K562 (cell line): ENCODE data around the gene WNT2. TPM values are rescaled to one million over a fixed set of nuclear protein-coding genes. Genes with fewer than 3 reads are reported as not detected.

Experiments
- ATAC-seq: fragments of 200-7000 bp; cut with Tn5 transposase; 3 replicates; pipeline ENCODE4 v1.9.1; 2020; ENCODE audit warnings: moderate library complexity
- BruUV-seq: library from RNA; stranded (reverse); fragments of 400-500 nt; replicated peaks from 2 replicates; lab custom pipeline; 2021; lab: Mats Ljungman, UMichigan
- CTCF ChIA-PET: fragments of 300-600 bp; formaldehyde crosslinking; extraction: SDS; loops from one replicate; lab custom pipeline; 2021; ENCODE audit warnings: low intra/inter-chr PET ratio; lab: Yijun Ruan, JAX
- POLR2A ChIA-PET: fragments of 300-600, 350-650 bp; sonication (Branson Sonifier 250); formaldehyde crosslinking; extraction: SDS; loops from one replicate; lab custom pipeline; 2021; ENCODE audit warnings: antibody characterized with exemption, inconsistent platforms; lab: Yijun Ruan, JAX
- DNase-seq, 4 experiments: peaks; one replicate each; pipeline versions ENCODE4 v3.0.0 to v3.0.0-alpha.2; 2011 to 2018; ENCODE audit warnings: low spot score in 3 of 4, mixed read lengths in 3 of 4; ENCODE audit errors: extremely low read depth in 1 of 4
- FAIRE-seq: peaks from 2 replicates; lab custom pipeline; 2011; peaks lifted over from hg19 to GRCh38; lab: Jason Lieb, UNC
- H2AFZ ChIP-seq: 2 replicates; pipeline ENCODE4 v1.6.0; 2011; ENCODE audit warnings: low read depth, low read length, control low read depth, inconsistent platforms
- H3K27ac ChIP-seq: fragments of 200-600 bp; 3 replicates; pipeline ENCODE4 v1.8.0; 2011; ENCODE audit warnings: low read depth, mild to moderate bottlenecking, control low read depth, inconsistent platforms, low read length, moderate library complexity, mixed read lengths; ENCODE audit errors: extremely low read depth
- H3K27me3 ChIP-seq, 2 experiments: fragments of 300-600 bp in 1 of 2; 2 replicates in 1 of 2; 3 replicates in 1 of 2; pipeline versions ENCODE4 v1.6.0 to v1.8.0; 2011; ENCODE audit warnings: inconsistent platforms in 2 of 2, low read length in 2 of 2, mild to moderate bottlenecking in 1 of 2, mixed read lengths in 1 of 2, moderate library complexity in 1 of 2; ENCODE audit not compliant: control insufficient read depth in 2 of 2, insufficient read depth in 2 of 2
- H3K36me3 ChIP-seq: fragments of 300-600 bp; 3 replicates; pipeline ENCODE4 v1.8.0; 2011; ENCODE audit warnings: mild to moderate bottlenecking, low read length, inconsistent platforms; ENCODE audit not compliant: control insufficient read depth, insufficient read depth
- H3K4me1 ChIP-seq, 2 experiments: fragments of 200-600 bp in 1 of 2; replicated peaks in 1 of 2; 2 replicates in 1 of 2; 3 replicates in 1 of 2; pipeline versions ENCODE4 v1.5.1 to v1.8.0; 2011; ENCODE audit warnings: inconsistent platforms in 2 of 2, low read length in 2 of 2, mild to moderate bottlenecking in 1 of 2, mixed read lengths in 1 of 2, moderate library complexity in 1 of 2; ENCODE audit not compliant: control insufficient read depth in 2 of 2, insufficient read depth in 2 of 2
- H3K4me2 ChIP-seq: 2 replicates; pipeline ENCODE4 v1.6.1; 2011; ENCODE audit warnings: low read length, control low read depth, inconsistent platforms, mixed read lengths; ENCODE audit not compliant: insufficient read depth
- H3K4me3 ChIP-seq: fragments of 200-600 bp; sonication (generic), shearing (Covaris generic); 2 replicates; pipeline ENCODE4 v1.5.1; 2016; ENCODE audit warnings: control low read depth, inconsistent platforms
- H3K79me2 ChIP-seq: fragments of 200-600 bp; 3 replicates; pipeline ENCODE4 v1.8.0; 2011; ENCODE audit warnings: low read length, inconsistent platforms; ENCODE audit not compliant: control insufficient read depth, insufficient read depth
- H3K9ac ChIP-seq, 2 experiments: 2 replicates each; pipeline versions ENCODE4 v1.6.0 to v1.6.1; 2011; ENCODE audit warnings: low read depth in 2 of 2, low read length in 2 of 2, control low read depth in 1 of 2, inconsistent platforms in 1 of 2, mild to moderate bottlenecking in 1 of 2, mixed read lengths in 1 of 2; ENCODE audit not compliant: insufficient read depth in 1 of 2
- H3K9me1 ChIP-seq: one replicate; pipeline ENCODE4 v1.6.0; 2011; ENCODE audit warnings: inconsistent platforms, mild to moderate bottlenecking, low read length, moderate library complexity; ENCODE audit not compliant: control insufficient read depth, insufficient read depth
- H3K9me3 ChIP-seq: replicated peaks from 2 replicates; pipeline ENCODE4 v1.5.1; 2011; ENCODE audit warnings: low read depth, low read length, inconsistent platforms; ENCODE audit not compliant: control insufficient read depth, insufficient read depth
- H4K20me1 ChIP-seq: replicated peaks from 2 replicates; pipeline ENCODE4 v1.6.1; 2011; ENCODE audit warnings: low read length, inconsistent platforms, mixed read lengths; ENCODE audit not compliant: control insufficient read depth, insufficient read depth
- BDP1 ChIP-seq: IDR thresholded peaks from 3 replicates; pipeline ENCODE4 v1.6.1; 2011; ENCODE audit not compliant: insufficient read length, insufficient read depth
- BRD4 ChIP-seq: fragments of 200-600 bp; sonication (generic); IDR thresholded peaks from 2 replicates; pipeline ENCODE4 v1.6.1; 2017; ENCODE audit warnings: inconsistent platforms
- DPF2 ChIP-seq: fragments of 450-650 bp; IDR thresholded peaks from 2 replicates; pipeline ENCODE4 v1.6.1; 2016
- ESRRA ChIP-seq: fragments of 450-650 bp; IDR thresholded peaks from 2 replicates; pipeline ENCODE4 v1.6.1; 2014; ENCODE audit warnings: low read depth, mild to moderate bottlenecking, moderate library complexity, borderline replicate concordance
- EWSR1 ChIP-seq: fragments of 450-650 bp; IDR thresholded peaks from 2 replicates; pipeline ENCODE4 v1.6.1; 2018; ENCODE audit warnings: borderline replicate concordance, mild to moderate bottlenecking, low read depth, moderate library complexity; ENCODE audit not compliant: partially characterized antibody
- GTF2A2 ChIP-seq: IDR thresholded peaks from 2 replicates; pipeline ENCODE4 v1.6.1; 2016; ENCODE audit warnings: mild to moderate bottlenecking, missing genetic modification characterization, missing compliant biosample characterization
- IRF2 ChIP-seq: sonication (generic); formaldehyde crosslinking; IDR thresholded peaks from 2 replicates; pipeline ENCODE4 v1.8.1; 2022; ENCODE audit warnings: mild to moderate bottlenecking, missing genetic modification reagents
- MTA1 ChIP-seq: fragments of 450-650 bp; IDR thresholded peaks from 2 replicates; pipeline ENCODE4 v1.6.1; 2017; ENCODE audit warnings: borderline replicate concordance
- NELFE ChIP-seq: IDR thresholded peaks from 2 replicates; pipeline ENCODE4 v1.6.1; 2011; ENCODE audit warnings: mild to moderate bottlenecking; ENCODE audit not compliant: insufficient read depth, insufficient read length
- PTBP1 ChIP-seq: fragments of 200-400 bp; formaldehyde crosslinking; IDR thresholded peaks from 2 replicates; pipeline ENCODE4 v1.6.1; 2017; ENCODE audit warnings: low read depth, low read length
- SIN3A ChIP-seq, 2 experiments: fragments of 150-350 bp in 1 of 2; IDR thresholded peaks; 2 replicates each; pipeline ENCODE4 v1.6.1; 2011 to 2016; ENCODE audit warnings: borderline replicate concordance in 2 of 2, low read depth in 2 of 2, low read length in 2 of 2, mild to moderate bottlenecking in 2 of 2, moderate library complexity in 2 of 2; ENCODE audit not compliant: control insufficient read depth in 1 of 2
- SNIP1 ChIP-seq: fragments of 450-650 bp; IDR thresholded peaks from 2 replicates; pipeline ENCODE4 v1.7.1; 2017; ENCODE audit warnings: low read depth, mild to moderate bottlenecking
- YY1 ChIP-seq, 3 experiments: IDR thresholded peaks; 2 replicates each; pipeline ENCODE4 v1.6.1; 2011; ENCODE audit warnings: low read length in 2 of 3, mild to moderate bottlenecking in 2 of 3, moderate library complexity in 2 of 3, borderline replicate concordance in 1 of 3, control low read depth in 1 of 3, low read depth in 1 of 3; ENCODE audit not compliant: insufficient read depth in 3 of 3, insufficient replicate concordance in 2 of 3, control insufficient read depth in 1 of 3, insufficient read length in 1 of 3; ENCODE audit errors: extremely low read depth in 1 of 3
- ZNF280B ChIP-seq: fragments of 250-450 bp; sonication (Bioruptor Pico); IDR thresholded peaks from 2 replicates; pipeline ENCODE4 v1.5.1; 2021; ENCODE audit warnings: mild to moderate bottlenecking
- ZNF57 ChIP-seq: fragments of 450-650 bp; formaldehyde crosslinking; IDR thresholded peaks from 2 replicates; pipeline ENCODE4 v1.4.0; 2020; ENCODE audit warnings: mild to moderate bottlenecking, moderate library complexity
- WGBS: fragments of 100-300 bp; shearing (Covaris generic); methylation state at CpG from one replicate; pipeline ENCODE4 v1.1.6; 2016; ENCODE audit warnings: low coverage, mixed read lengths; ENCODE audit not compliant: insufficient coverage; ENCODE audit errors: missing lambda C conversion rate; 5-methylcytosine and 5-hydroxymethylcytosine counted together
- in situ Hi-C: fragments of 300-500 bp; cut with MboI; formaldehyde crosslinking; loops from 4 replicates; pipeline ENCODE4 v1.15.0; 2018; ENCODE audit warnings: inconsistent platforms, mixed read lengths
- intact Hi-C: fragments of 100-400 bp; cut with micrococcal nuclease; formaldehyde crosslinking; loops from 2 replicates; pipeline ENCODE4 v1.14.2; 2022
- polyA plus RNA-seq, 8 experiments: library from polyadenylated mRNA; depleted of rRNA in 4 of 8; stranded (reverse) in 5 of 8; unstranded in 3 of 8; fragments of >200 nt; fragmentation: Nextera tagmentation in 2 of 8; fragmentation: Illumina TruSeq in 1 of 8; extraction: Ambion mirVana in 2 of 8; extraction: Trizol in 1 of 8; gene quantifications; 2 replicates each; pipeline versions ENCODE4 v1.2.1 to v1.2.3, GENCODE V29; 2011 to 2014; ENCODE audit warnings: inconsistent platforms in 1 of 8, missing spikeins in 1 of 8
- total RNA-seq, 7 experiments: library from RNA; depleted of rRNA in 6 of 7; stranded (reverse); fragments of >200 nt in 6 of 7; fragmentation: Illumina TruSeq in 2 of 7; extraction: Trizol in 2 of 7; gene quantifications; 2 replicates each; pipeline versions ENCODE4 v1.2.1 to v1.2.3, GENCODE V29; 2011 to 2021; ENCODE audit warnings: low replicate concordance in 1 of 7
- TF ChIP-seq, protein P1 (sequence below): sonication (generic); formaldehyde crosslinking; IDR thresholded peaks from 2 replicates; pipeline ENCODE4 v1.8.0; 2023; ENCODE audit warnings: mild to moderate bottlenecking, missing genetic modification reagents

WNT2 gene
- total and polyA plus RNA-seq, 9 of the 15 experiments (the other 6 are each of a cell fraction or from before 2014, with no cell fraction given): 0.04 TPM; not detected in 8

DNA sequence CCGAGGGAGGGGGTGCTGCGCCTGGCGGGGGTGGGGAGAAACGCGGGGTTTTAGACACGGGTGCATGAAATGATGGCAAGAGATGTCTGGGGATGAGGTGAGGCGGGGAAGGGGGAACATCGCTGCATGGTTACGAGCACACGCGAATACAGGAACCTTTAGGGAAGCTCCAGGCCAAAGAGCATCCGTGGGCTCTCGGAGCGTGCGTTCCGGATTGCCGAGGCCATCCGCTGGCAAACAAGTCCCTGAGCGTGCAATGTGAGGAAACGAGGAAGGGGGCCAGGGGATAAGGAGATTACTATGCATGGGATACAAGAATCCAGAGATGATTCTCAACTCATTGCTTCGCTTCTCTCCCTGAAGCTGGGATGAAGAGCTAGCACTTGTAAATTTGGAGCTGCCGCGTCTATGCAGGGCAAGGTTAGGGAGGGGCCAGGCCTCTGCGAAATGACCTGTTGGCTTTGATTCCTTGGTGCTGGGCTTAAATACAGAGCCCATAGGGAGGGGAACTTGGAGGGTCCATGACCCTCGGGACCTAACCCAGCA lies 520 bp upstream of the WNT2 start:
- ChIA-PET CTCF (no interaction called here), POLR2A (no interaction called here)
- DNase-seq (no peak), ATAC-seq (no peak), FAIRE-seq (no peak)
- intact Hi-C loops (no loop called here), in situ Hi-C loops (no loop called here)
- Histone ChIP-seq H3K9me1 (no peaks in the 10 kb centered on the region), H2AFZ (no peak overlapping the region), H3K27me3 (peaks cover 43 to 44% of the 10 kb centered on the region in 2 experiments; a peak in 4 of 5 replicates), H3K4me1 (peaks cover 0 to 16% of the 10 kb centered on the region in 2 experiments; a peak in 2 of 5 replicates), H3K27ac (no peak overlapping the region), H3K4me2 (no peak overlapping the region), H3K9me3 (no peaks in the 10 kb centered on the region), H3K36me3 (no peaks in the 10 kb centered on the region), H3K9ac (no peak overlapping the region), H3K79me2 (no peaks in the 10 kb centered on the region), H4K20me1 (0 out of 2 replicates have a peak, but pooled peaks cover 4% of the 10 kb centered on the region), H3K4me3 (no peak overlapping the region)
- BruUV-seq: no TSS peak
- WGBS: 15% methylated on average over 24 of the region's 25 CpGs
- TF ChIP-seq ESRRA (no peak), MTA1 (no peak), IRF2 (no peak), DPF2 (no peak), SIN3A (IDR thresholded peaks at IDR 0.05; ENCODE audit: borderline replicate concordance in 2 of 2, control insufficient read depth in 1 of 2, low read depth in 2 of 2, low read length in 2 of 2) (no peak), NELFE (no peak), YY1 (IDR thresholded peaks at IDR 0.05; ENCODE audit: borderline replicate concordance in 1 of 3, control insufficient read depth in 1 of 3, extremely low read depth in 1 of 3, insufficient read depth in 3 of 3, insufficient read length in 1 of 3, insufficient replicate concordance in 2 of 3, low read depth in 1 of 3, low read length in 2 of 3) (no peak), SNIP1 (no peak), PTBP1 (no peak), GTF2A2 (no peak), BRD4 (no peak), BDP1 (no peak), ZNF280B (CRISPR knock-in tag) (no peak), EWSR1 (no peak), ZNF57 (no peak)
- TF ChIP-seq, protein P1, sequence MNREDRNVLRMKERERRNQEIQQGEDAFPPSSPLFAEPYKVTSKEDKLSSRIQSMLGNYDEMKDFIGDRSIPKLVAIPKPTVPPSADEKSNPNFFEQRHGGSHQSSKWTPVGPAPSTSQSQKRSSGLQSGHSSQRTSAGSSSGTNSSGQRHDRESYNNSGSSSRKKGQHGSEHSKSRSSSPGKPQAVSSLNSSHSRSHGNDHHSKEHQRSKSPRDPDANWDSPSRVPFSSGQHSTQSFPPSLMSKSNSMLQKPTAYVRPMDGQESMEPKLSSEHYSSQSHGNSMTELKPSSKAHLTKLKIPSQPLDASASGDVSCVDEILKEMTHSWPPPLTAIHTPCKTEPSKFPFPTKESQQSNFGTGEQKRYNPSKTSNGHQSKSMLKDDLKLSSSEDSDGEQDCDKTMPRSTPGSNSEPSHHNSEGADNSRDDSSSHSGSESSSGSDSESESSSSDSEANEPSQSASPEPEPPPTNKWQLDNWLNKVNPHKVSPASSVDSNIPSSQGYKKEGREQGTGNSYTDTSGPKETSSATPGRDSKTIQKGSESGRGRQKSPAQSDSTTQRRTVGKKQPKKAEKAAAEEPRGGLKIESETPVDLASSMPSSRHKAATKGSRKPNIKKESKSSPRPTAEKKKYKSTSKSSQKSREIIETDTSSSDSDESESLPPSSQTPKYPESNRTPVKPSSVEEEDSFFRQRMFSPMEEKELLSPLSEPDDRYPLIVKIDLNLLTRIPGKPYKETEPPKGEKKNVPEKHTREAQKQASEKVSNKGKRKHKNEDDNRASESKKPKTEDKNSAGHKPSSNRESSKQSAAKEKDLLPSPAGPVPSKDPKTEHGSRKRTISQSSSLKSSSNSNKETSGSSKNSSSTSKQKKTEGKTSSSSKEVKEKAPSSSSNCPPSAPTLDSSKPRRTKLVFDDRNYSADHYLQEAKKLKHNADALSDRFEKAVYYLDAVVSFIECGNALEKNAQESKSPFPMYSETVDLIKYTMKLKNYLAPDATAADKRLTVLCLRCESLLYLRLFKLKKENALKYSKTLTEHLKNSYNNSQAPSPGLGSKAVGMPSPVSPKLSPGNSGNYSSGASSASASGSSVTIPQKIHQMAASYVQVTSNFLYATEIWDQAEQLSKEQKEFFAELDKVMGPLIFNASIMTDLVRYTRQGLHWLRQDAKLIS (CRISPR knock-in tag): no peak
